NCI-H2196 (cell line): ENCODE measurements around the gene SLC22A4.

Experiments
- DNase-seq: peaks from one replicate; lab custom pipeline; 2025; ENCODE audit not compliant: unreplicated experiment; lab: John Stamatoyannopoulos, UW

The SLC22A4 gene

DNA sequence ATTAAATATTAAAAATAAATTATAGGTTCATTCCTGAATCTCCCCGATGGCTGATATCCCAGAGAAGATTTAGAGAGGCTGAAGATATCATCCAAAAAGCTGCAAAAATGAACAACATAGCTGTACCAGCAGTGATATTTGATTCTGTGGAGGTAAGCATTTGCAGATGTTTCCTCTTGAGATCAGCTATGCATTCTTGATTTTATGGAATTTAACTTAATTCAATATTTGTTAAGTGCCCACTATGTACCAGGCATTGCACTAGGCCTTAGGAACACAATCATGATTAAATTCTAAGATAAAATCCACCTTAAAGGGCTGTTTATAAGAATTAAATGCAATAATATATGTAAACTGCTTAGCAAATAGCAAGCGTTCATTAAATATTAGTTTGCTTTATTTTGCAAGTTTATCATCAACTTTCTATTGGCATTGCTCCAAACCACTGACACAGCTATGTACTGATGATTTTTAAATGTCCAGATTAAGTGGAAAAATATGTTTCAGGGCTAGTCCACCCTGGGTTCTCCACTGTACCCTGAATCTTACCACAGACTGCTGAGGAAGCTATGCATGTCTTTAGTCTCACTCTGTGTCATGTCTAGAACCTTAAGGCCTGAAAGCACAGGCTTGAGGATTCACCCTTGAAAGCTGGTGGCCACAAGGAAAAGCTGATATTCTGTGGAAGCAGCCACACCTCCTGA is 33.2 kb downstream of the SLC22A4 start:
- DNase-seq: no peak

DNA sequence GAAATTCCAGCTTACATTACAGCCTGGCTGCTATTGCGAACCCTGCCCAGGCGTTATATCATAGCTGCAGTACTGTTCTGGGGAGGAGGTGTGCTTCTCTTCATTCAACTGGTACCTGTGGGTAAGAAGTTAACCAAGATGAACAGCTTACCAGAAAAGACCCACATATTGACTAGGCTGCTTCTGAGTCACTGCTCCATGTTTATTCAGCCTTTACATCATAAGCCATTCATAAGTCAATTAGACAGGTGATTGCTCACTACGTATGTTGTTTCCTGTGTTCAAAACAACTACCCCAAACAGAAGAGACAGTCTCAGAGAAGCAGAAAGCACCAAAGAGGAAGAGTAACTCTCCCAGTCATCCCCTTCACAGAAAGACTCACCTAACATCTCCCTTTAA is 40.6 kb downstream of the SLC22A4 start:
- DNase-seq: no peak

- no peak for DNase-seq
These were observed 41.2 kb downstream of the SLC22A4 start for GRCh38 chr5:132335402-132335801.

- no peak for DNase-seq
These were observed 45.3 kb downstream of the SLC22A4 start for GRCh38 chr5:132339502-132339901.

- no peak for DNase-seq
These were observed 48.3 kb downstream of the SLC22A4 start for GRCh38 chr5:132342291-132343180.

GRCh38 chr5:132344775-132345514 is 50.8 kb downstream of the SLC22A4 start:
- no peak for DNase-seq

DNA sequence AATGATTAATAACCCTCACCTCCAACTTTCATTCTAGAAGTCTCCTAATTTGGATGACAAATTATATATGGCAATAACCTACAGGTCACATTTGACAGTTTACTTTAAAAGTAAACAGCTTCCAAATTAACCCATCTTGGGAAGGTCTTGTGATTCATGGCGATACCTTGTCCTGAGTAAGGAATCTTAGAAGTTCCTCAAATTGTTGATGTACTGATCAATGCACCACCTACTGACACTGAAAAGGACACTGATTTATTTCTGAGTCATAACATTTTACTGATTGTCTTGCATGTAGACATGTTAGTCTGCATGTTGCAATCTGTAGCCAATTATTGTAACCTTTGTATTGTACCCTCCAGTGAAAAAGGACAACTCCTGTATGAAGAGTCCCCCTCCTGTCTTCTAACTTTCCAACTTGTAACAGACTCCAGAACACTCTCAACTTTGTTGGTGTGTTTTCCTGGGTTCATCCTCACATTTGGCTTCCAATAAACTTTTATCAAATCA is 59.3 kb downstream of the SLC22A4 start:
- no peak for DNase-seq

DNA sequence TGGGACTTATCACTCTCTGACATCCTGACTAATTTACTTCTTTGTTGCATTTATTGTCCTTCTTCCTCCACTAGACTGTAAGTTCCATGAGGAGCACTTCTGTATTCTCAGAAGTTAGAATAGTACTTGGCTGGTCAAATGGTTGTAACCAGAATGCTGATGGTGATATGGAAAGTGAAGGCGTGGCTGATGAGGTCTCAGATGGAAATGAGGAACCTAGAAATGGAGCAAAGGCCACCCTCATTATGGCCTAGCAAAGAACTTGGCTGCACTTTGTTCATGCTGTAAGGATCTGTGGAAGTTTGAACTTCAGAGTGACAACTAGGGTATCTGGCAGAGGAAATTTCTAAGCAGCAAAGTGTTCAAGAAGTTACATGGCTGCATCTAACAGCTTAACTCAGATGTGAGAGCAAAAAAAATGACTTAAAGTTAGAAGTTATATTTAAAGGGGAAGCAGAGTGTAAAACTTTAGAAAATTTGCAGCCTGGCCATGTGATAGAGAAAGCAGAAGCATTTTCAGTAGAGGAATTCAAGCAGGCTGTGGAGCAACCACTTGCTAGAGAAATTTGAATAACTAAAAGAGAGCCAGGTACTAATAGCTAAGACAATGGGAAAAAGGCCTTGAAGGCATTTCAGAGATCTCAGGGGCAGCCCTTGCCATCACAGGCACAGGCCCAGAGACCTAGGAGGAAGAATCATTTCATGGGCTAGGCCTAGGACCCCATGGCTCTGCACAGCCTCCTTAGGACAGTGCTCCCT is 60.4 kb downstream of the SLC22A4 start:
- no peak for DNase-seq

DNA sequence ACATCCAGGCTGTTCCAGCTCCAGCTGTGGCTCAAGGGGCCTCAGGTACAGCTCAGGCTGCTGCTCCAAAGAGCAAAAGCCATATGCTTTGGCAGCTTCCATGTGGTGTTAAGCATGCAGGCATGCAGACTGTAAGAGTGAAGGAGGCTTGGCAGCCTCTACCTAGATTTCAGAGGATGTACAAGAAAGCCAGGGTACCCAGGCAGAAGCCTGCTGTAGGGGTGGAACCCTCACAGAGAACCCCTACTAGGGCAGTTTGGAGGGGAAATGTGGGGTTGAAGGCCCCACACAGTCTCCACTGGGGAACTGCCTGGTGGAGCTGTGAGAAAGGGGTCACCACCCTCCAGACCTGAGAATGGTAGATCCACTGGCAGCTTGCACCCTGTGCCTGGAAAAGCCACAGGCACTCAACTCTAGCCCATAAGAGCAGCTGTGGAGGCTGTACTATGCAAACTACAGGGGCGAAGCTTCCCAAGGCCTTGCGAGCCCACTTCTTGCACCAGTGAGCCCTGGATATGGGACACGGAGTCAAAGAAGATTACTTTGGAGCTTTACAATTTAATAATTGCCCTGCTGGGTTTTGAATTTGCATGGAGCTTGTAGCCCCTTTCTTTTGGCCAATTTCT is 61.1 kb downstream of the SLC22A4 start:
- no peak for DNase-seq

DNA sequence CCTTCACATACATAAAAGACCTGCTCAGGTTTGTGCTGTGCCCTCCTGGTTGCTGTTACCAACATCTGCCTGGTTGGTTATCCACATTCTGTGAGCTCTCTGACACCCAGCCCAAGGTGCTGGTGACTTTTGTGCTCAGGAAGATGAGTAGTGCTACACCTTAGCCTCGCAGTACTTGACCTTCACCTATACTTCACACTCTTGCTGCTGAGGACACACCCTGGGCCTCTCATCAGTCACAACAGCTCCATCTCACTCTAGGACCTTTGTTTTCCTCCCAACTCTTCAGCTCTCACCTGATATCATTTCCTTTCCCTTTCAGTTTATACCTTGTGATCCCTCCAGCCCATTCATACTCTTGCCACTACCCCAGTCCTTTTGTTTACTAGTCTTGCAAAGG is 64.6 kb downstream of the SLC22A4 start:
- DNase-seq: no peak

DNA sequence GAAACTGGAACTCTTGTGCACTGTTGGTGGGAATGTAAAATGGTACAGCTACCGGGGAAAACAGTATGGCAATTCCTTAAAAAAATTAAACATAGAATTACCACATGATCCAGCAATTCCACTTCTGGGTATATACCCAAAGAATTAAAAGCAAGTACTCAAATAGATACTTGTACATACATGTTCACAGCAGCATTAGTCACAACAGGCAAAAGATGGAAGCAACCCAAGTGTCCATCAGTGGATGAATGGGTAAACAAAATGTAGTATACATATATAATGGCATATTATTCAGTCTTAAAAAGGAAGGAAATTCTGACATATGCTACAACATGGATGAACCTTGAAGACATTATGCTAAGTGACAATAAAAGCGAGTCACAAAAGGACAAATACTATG is 67.9 kb downstream of the SLC22A4 start:
- no peak for DNase-seq

- DNase-seq: peak; percentile 70
These were observed 69.4 kb downstream of the SLC22A4 start for GRCh38 chr5:132363431-132364112.

DNA sequence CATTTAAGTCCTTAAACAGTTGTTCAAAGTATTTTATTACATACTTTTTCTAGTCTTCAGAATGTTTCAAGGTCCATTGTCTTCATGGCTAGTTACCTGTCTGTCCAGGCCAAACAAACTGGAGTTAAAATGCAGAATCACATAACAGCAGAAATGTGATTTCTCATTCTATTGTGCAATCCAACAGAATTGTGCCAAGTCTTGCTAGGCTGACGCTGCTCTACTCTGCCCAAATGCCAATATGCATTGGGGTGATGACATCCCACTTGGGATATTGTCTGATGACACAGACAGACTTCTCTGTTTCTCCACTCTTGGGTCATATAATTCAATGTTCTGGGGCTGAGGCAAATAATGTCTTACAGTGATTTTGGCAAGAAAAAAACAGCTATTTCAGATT is 70.1 kb downstream of the SLC22A4 start:
- DNase-seq: peak; percentile 22

DNA sequence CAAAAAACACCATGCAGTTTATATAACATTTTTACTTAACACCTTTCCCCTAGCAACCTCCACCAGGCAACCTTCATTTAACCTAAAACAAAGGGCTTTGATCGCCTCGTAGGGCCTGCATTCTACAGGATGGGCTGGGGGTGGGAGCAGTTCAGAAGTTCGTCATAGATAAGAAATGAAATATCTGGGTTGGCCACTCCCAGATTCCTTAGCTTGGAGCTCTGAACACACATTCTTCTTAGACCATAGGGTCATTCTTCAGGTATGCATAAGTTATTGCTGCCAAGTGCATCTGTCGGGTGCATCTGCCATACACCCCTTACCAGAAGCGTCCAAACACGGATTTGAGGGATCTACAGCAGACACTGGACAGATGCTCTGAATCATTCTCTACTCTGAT is 71.0 kb downstream of the SLC22A4 start:
- no peak for DNase-seq

DNA sequence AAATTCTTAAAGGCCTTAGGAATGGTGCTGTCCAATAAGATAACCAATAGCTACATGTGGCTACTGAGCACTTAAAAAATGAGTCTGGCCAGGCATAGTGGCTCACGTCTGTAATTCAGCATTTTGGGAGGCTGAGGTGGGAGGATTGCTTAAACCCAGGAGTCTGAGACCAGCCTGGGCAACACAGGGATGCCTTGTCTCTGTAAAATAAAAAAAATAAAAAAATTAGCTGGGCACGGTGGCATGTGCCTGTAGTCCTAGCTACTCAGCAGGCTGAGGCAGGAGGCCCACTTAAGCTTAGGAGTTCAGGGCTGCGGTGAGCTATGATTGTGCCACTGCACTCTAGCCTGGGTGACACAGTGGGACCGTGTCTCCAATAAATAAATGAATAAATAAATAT is 74.0 kb downstream of the SLC22A4 start:
- DNase-seq: no peak

DNA sequence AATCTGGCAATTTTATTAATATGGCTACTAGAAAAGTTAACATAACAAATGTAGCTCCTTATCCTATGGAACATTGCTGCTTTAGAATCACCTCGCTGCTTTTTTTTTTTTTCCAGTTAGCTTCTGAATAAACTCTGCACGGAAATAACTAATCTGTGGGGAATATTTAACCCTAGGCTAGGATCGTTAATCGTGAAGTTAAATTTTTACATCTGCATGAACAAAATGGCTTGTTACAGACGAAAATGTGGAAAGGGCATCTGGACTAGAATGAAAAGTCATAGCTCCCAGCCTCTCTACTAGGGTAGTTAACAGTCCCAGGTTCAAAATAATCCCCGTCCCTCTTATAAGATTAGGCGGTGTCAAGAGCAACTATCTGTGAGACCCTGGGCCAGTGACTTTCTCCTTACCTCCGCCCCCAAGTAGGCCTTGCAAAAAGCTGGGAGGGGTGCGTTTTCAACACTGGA is 74.8 kb downstream of the SLC22A4 start:
- no peak for DNase-seq

- peak; percentile 73 for DNase-seq
These were observed 75.4 kb downstream of the SLC22A4 start, which contains the start of gene SLC22A5 for GRCh38 chr5:132369474-132370180. Gene SLC22A5 (plus strand): TSS chr5:132369710. CDS start chr5:132369973, 263 bp downstream.

- DNase-seq: no peak
These were observed 76.2 kb downstream of the SLC22A4 start for GRCh38 chr5:132370181-132370970.
